Choroid plexus epithelial cell (primary cell): Measurements from ENCODE around the gene ABR.

Experiments
- DNase-seq: peaks from one replicate; pipeline ENCODE4 v3.0.0-alpha.2; 2010; ENCODE audit warnings: low read depth
- H3K4me3 ChIP-seq: 2 replicates; pipeline ENCODE4 v1.5.1; 2011; ENCODE audit warnings: low read depth, mild to moderate bottlenecking, control low read depth, low read length, moderate library complexity
- TF ChIP-seq, protein P1 (sequence below): conservative IDR thresholded peaks from 2 replicates; pipeline ENCODE4 v1.5.1; 2011; ENCODE audit warnings: low read depth, mild to moderate bottlenecking, control low read depth, inconsistent platforms, low read length, moderate library complexity

Gene ABR

DNA sequence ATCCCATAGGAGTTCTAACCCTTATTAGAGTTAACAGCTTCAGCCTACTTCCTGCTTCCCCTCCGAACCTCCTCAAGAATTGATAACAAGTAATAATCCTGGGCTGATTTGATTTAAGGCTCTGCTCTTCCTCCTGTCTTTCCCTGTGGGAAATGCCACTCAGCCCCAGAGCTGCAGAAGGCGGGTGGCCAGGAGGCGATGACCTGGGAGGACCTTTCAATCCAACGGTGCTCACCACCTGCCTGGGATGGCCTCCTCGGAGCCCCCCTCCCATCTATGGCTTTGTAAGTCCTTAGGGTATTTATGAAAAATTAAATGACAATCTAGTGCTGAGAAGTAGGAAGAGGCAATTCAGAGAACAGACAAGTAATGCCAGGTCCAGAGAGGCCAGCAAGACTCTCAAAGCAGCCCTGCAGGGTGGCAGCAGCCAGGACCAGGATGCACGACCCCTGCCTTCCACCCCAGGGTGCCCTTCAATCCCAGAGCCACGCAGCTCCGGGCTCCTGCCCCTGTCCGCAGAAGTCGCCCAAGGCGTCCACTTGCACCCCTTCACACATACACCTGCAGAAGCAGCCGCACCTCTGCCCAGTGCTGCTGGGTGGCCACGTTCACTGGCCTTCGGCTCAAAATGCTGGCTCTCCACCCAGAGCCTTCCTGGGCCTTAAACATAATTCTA lies 34.3 kb downstream of the ABR start:
- DNase-seq, result no peak
- H3K4me3 ChIP-seq, result no peak overlapping the region
- TF ChIP-seq, protein P1, sequence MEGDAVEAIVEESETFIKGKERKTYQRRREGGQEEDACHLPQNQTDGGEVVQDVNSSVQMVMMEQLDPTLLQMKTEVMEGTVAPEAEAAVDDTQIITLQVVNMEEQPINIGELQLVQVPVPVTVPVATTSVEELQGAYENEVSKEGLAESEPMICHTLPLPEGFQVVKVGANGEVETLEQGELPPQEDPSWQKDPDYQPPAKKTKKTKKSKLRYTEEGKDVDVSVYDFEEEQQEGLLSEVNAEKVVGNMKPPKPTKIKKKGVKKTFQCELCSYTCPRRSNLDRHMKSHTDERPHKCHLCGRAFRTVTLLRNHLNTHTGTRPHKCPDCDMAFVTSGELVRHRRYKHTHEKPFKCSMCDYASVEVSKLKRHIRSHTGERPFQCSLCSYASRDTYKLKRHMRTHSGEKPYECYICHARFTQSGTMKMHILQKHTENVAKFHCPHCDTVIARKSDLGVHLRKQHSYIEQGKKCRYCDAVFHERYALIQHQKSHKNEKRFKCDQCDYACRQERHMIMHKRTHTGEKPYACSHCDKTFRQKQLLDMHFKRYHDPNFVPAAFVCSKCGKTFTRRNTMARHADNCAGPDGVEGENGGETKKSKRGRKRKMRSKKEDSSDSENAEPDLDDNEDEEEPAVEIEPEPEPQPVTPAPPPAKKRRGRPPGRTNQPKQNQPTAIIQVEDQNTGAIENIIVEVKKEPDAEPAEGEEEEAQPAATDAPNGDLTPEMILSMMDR, result no peak

DNA sequence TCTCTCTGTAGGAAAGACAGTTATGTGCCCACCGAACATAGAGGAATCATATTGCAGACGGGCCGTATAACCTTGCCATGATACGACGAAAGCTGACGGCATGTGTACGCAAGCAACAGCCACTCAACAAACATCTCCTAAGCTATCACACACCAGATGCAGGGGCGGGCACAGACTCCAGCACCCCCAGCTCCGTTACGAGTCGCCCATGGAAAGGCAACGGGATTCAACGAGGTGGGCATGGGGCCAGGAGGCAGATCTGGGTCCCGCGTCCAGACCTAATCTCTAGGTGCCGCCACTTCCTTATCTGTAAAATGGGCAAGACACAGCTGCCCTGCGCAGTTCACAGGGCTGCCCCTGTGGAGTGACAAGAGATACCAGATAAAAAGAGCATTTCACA lies 35.6 kb downstream of the ABR start:
- TF ChIP-seq, protein P1, result no peak
- DNase-seq, result no peak
- no peak overlapping the region for H3K4me3 ChIP-seq

DNA sequence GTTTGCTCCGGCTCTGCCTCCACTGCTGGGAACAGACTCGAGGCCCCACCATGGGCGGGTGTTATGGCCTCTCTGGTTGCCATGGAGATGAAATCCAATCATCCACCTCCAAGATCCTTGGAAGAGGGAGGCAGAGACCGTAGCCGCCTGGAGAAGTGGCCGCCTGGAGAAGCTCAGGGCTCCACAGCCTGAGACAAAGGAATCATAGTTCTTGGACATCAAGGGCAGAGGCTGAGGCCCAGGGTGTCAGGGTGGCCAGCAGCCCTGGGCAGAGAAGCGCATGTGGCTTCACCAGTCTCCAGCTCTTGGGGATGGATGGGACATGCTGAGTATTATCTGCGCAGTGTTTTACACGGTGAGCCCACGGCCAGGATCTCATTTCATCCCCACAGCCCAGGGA lies 36.2 kb downstream of the ABR start:
- TF ChIP-seq, protein P1, result no peak
- no peak overlapping the region for H3K4me3 ChIP-seq
- DNase-seq, result peak; percentile 47

DNA sequence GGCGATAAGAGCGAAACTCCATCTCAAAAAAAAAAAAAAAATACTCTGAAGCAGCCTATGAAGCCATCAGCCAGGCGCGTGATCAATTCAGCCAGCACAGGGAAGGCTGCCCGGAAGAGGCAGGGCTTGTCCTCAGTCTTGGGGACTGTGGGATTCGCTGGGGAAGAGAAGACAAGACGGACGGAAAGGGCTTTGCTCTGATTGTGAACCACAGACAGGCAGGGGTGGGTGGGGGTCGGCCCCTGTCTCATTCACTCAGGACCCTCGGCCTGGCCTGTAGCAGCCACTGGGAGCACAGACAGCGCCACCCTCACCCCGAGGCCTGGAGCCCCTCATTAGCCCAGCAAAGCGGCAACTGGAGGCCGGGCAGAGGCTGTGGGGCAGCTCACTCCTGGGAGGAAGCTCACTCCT lies 37.2 kb downstream of the ABR start:
- DNase-seq, result no peak
- TF ChIP-seq, protein P1, result no peak
- H3K4me3 ChIP-seq, result no peak overlapping the region

DNA sequence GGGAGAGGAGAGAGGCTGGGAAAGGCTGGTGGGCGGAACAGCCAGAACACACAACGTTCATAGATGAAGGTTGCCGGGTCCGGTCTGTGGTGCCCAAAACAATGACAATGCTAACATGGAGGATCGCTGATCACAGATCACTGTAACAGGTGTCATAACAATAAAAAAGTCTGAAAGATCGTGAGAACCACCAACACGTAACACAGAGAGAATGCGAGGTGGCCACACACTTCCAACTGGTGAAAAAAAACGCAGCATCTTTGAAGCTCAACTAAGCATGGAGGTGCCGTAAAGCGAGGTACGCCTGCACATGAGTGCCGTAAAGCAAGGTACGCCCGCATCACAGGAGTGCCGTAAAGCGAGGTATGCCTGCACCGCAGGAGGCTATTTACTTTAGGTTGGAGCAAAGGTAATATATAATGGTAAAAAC lies 42.3 kb downstream of the ABR start:
- TF ChIP-seq, protein P1, result no peak
- no peak overlapping the region for H3K4me3 ChIP-seq
- no peak for DNase-seq

DNA sequence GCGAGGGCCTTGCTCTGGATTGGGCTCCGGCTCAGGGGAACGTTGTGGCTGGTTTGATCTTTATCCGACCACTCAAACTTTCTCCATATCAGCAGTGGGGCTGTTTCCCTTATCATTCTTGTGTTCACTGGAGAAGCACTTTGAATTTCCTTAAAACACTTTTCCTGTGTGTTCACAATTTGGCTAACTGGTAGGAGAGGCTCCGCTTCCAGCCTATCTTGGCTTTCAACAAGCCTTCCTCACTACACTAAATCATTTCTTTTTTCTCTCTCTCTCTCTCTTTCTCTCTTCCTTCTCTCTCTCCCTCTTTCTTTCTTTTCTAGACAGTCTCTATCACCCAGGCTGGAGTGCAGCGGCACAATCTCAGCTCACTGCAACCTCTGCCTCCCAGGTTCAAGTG lies 43.0 kb downstream of the ABR start:
- DNase-seq, result no peak
- no peak overlapping the region for H3K4me3 ChIP-seq
- TF ChIP-seq, protein P1, result no peak

DNA sequence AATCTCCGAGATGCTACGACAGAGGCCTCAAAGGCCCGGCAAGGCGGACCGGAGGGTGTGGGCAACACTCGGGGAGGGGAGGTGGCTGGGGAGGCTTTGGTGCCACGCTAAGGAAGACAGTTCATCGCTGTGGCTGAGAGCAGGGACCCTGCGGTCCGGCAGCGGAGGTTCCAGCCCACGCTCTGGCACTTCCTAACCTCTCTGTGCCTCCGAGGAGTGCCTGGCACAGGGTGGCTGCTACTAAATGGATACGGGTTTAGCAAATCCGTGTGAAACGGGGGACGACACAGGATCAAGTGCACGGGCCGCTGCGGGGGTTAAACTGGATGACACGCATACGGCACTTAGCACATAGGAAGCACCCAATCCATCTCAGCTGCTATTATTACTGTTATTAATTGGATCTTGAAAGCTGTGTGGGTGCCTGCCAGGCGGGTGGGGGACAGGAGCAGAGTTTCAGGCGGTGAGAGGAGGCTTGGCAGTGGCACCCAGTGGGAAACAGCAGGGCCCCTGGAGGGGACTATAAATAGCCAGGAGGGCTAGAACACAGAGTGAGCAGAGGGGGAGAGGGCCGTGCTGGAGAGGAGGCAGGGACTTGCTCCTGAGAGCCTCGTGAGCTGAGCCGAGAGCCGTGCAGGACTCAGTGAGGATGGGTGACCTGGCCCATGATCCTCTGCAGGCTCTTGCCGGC lies 45.0 kb downstream of the ABR start:
- TF ChIP-seq, protein P1, result no peak
- no peak for DNase-seq
- H3K4me3 ChIP-seq, result no peak overlapping the region
